Hippocampal formation (tissue), 2 donors: Measurements from ENCODE around the gene KANK2.

ENCODE experiments used
- DNase-seq, 2 donors: peaks; one replicate each; lab custom pipeline; 2025; lab: John Stamatoyannopoulos, UW

Gene KANK2

GRCh38 chr19:11225815-11226214 lies 28.5 kb upstream of the KANK2 start:
- DNase-seq: no peak

GRCh38 chr19:11225172-11225571 lies 27.8 kb upstream of the KANK2 start:
- no peak for DNase-seq

- no peak for DNase-seq
Observed at GRCh38 chr19:11224429-11224828, 27.1 kb upstream of the KANK2 start.

- DNase-seq: no peak
Observed at GRCh38 chr19:11223200-11223599, 25.9 kb upstream of the KANK2 start.

- DNase-seq: no peak
Observed at GRCh38 chr19:11221082-11221598, 23.8 kb upstream of the KANK2 start.

- DNase-seq: no peak
Observed at GRCh38 chr19:11214387-11214786, 17.0 kb upstream of the KANK2 start.

GRCh38 chr19:11210656-11210928 lies 13.2 kb upstream of the KANK2 start:
- DNase-seq: no peak

GRCh38 chr19:11209839-11210655 lies 12.7 kb upstream of the KANK2 start:
- DNase-seq: no peak

- DNase-seq: no peak
Observed at GRCh38 chr19:11208561-11209471, 11.5 kb upstream of the KANK2 start.

GRCh38 chr19:11205939-11206570 lies 8.7 kb upstream of the KANK2 start:
- no peak for DNase-seq

- DNase-seq: no peak
Observed at GRCh38 chr19:11204943-11205349, 7.6 kb upstream of the KANK2 start.

GRCh38 chr19:11204076-11204602 lies 6.8 kb upstream of the KANK2 start:
- no peak for DNase-seq

GRCh38 chr19:11203194-11204075 lies 6.1 kb upstream of the KANK2 start:
- peak; percentile 41 to 54 for DNase-seq

- no peak for DNase-seq
Observed at GRCh38 chr19:11202488-11203193, 5.3 kb upstream of the KANK2 start.

- no peak for DNase-seq
Observed at GRCh38 chr19:11201791-11202190, 4.4 kb upstream of the KANK2 start.

- no peak for DNase-seq
Observed at GRCh38 chr19:11200931-11201330, 3.6 kb upstream of the KANK2 start.

- DNase-seq: no peak
Observed at GRCh38 chr19:11200015-11200574, 2.8 kb upstream of the KANK2 start.

- DNase-seq: no peak
Observed at GRCh38 chr19:11199517-11199916, 2.2 kb upstream of the KANK2 start.

GRCh38 chr19:11198769-11199424 lies 1.6 kb upstream of the KANK2 start:
- DNase-seq: no peak

GRCh38 chr19:11198175-11198534 lies 810 bp upstream of the KANK2 start:
- no peak for DNase-seq
